GM12875 (cell line): Measurements from ENCODE around the gene TMEM117.

ENCODE experiments used
- H3K4me3 ChIP-seq: one replicate; pipeline ENCODE4 v1.5.1; 2011; ENCODE audit warnings: low read depth, low read length, control low read depth
- CTCF ChIP-seq: IDR thresholded peaks from 2 replicates; pipeline ENCODE4 v1.5.1; 2011; ENCODE audit warnings: low read depth, mild to moderate bottlenecking, control low read depth, inconsistent platforms, low read length, moderate library complexity, borderline replicate concordance; ENCODE audit not compliant: insufficient read depth

Gene TMEM117

DNA sequence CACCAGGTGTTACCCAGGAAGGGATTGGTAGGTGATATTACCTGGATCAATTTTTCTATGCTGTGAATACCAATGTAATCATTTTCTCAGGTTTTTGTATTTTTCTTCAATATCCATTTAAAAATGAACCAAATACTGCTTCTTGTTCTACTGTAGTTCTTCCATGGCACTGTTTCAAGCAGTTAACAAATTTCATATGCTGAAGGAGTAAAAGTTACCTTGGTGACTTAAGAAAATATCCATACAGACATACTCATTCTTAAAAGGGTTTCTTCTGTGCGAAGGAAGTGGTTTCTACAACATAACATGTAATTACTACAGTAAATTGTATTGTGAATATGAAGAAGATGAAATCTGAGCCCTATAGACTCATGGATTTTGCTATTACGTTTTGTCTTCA, 222.5 kb downstream of the TMEM117 start:
- no peak for TF ChIP-seq CTCF
- no peak overlapping the region for H3K4me3 ChIP-seq

GRCh38 chr12:44059476-44059875, 223.6 kb downstream of the TMEM117 start:
- no peak overlapping the region for H3K4me3 ChIP-seq
- TF ChIP-seq CTCF, result no peak

DNA sequence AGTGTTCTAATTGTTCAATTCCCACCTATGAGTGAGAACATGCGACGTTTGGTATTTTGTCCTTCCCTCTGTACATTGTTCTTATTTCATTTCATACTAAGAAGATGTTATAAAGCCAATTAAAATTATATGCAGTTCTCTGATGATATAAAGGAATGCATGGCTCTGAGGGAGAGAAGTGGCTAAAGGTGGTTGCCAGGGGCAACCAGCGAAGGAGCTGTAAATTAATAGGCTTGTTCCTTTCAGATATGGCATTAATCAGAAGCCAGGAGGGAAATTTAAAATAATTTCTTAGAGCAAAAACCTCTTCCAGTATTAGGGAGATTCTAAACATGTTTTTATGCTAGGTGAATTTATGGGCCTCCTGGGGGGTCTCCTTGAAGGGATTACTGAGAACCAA, 227.8 kb downstream of the TMEM117 start:
- no peak overlapping the region for H3K4me3 ChIP-seq
- TF ChIP-seq CTCF, result no peak

- no peak for TF ChIP-seq CTCF
- no peak overlapping the region for H3K4me3 ChIP-seq
These were observed 241.0 kb downstream of the TMEM117 start for GRCh38 chr12:44076871-44077270.

GRCh38 chr12:44077294-44077693, 241.4 kb downstream of the TMEM117 start:
- TF ChIP-seq CTCF, result no peak
- H3K4me3 ChIP-seq, result no peak overlapping the region

- no peak for TF ChIP-seq CTCF
- no peak overlapping the region for H3K4me3 ChIP-seq
These were observed 242.4 kb downstream of the TMEM117 start for GRCh38 chr12:44078273-44078672.

DNA sequence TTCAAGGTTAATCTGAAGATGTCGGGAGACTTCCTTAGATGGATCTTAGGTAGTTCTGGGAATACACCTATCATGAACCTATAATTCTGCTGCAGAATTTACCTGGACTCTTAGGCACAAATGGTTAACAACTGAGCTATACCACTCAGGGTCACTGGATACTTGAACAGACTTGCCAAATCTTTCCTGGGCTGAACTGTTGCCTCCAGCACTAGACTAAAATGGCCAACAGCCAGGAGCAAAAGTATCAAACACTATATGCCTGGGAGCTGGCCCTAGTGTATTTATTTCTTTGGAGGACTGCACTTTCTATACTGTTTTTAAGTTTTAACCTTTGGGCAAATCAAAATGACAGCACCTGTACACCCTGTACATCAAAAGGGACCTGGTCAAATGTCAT, 252.8 kb downstream of the TMEM117 start:
- no peak overlapping the region for H3K4me3 ChIP-seq
- no peak for TF ChIP-seq CTCF
